NCI-H1105 (cell line): ENCODE data around the gene C2CD5.

ENCODE experiments used
- DNase-seq: peaks from one replicate; lab custom pipeline; 2025; lab: John Stamatoyannopoulos, UW

C2CD5 gene

GRCh38 chr12:22415342-22416309 lies 128.7 kb downstream of the C2CD5 start:
- DNase-seq, result no peak

- DNase-seq, result no peak
Measured at GRCh38 chr12:22414742-22415141, 129.6 kb downstream of the C2CD5 start.

DNA sequence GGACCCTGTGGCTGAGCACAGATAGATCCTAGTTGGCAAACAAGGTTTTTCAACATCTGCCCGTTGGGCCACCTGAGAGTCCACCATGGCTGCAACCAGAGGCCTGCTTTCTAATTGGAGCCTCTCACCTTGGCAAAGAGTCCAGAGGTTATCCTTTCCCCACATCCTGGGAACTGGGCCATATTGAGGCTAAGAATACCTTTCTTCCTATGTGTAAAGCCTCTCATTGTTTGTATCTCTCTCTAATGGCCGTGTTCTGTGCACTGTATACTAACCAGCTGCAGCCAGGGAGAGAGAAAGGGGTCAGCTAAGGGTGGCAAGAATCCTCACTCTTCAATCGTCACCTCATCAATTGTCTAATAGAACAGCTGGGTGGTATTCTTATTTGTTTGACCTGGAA lies 130.8 kb downstream of the C2CD5 start:
- DNase-seq, result no peak

GRCh38 chr12:22412581-22412980 lies 131.8 kb downstream of the C2CD5 start:
- DNase-seq, result no peak

DNA sequence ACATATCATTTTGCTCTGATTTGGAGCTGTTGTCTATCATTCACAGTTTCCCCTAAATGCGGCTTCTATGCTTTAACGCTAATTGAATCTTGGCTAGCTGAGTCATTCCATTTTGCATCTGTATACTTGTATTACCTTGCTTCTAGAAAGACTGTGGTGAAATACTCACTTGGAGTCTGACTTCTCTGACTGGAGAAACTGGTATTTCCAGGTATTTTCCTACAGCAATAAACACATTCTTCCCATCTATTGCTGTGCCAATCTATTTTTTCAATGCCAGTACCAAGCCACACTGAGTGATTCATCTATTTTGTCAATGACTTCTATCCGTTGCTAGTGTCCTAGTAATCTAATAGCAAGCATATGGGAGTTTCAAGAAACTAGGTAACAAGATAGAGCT lies 133.9 kb downstream of the C2CD5 start:
- DNase-seq, result no peak

- no peak for DNase-seq
Measured at GRCh38 chr12:22409377-22410164, 134.8 kb downstream of the C2CD5 start.

DNA sequence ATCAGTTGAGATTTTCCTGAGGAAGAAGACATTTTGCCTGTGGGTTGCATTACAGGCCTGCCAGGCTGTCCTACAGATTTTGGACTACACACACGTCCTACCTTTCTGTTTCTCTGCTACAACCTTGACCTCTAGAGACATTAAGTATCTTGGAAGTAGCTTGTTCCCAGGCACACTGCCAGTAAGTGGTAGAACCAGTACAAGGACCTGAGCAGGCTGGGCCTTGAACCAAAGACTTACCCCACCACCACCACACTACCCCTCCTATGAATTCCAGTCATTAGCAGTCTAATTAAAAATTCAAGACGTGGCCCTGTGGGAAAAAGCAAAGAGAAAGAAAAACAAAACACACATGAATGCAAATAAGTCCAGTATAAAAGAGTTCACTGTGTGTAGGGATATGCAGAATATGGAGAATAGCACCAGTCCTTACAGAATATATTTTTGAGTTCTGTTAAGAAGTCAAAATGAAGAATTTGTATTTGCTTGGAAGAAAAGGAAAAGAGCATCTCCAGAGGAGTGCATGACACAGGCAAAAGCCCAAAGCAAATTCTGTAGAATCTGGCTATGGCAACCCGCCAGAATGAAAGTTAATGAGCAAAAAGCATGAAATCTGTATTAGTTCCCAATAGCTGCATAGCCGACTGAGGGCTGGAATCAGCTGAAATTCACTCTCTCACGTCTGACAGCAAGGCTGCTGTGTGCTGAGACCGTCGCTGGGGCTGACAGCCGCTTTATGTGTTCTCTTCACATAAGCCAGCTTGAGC lies 135.5 kb downstream of the C2CD5 start:
- DNase-seq, result no peak

DNA sequence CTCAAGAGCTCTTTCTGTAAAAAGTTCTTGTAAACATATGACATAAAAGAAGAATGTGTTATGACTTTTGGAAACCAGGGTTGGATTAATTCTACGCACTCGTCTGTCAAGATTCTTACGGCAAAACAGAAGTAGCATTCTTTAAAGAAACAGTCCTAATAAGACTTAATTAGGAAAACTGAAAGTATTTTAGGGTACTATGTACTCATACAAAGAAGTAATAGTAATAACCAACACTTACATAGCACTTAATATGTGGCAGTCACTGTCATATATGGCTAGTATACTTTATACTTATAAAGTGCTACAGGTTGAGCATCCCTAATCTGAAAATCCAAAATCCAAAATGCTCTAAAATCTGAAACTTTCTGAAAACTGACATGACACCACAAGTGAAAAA lies 136.9 kb downstream of the C2CD5 start:
- no peak for DNase-seq

DNA sequence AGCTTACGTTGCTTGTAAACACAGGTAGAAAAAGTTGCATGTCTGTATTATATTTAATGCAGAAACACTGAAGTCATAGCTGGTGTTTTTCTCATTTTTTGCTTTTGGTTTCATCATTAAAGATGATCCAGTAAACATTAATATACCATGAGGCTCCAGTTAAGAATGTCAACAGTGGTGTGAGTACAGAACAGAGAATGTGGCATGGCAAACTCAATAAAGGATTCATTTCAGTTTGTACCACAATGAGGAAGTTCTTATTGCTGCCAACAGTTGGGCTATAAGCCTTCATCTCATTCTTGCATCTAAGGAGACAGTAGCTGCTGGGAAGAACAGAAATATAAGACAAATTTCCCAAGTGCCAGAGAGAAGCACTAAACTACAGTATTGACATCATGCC lies 137.7 kb downstream of the C2CD5 start:
- DNase-seq, result no peak

GRCh38 chr12:22399464-22400180 lies 144.7 kb downstream of the C2CD5 start:
- no peak for DNase-seq
